Trophoblast cell (in vitro differentiated cells and primary cell): Measurements from ENCODE around the gene CPXM1.

ENCODE experiments used
- DNase-seq, 2 donors: peaks; one replicate each; pipeline ENCODE4 v3.0.0-alpha.2; 2016
- H2AFZ ChIP-seq: 2 replicates; pipeline ENCODE4 v1.6.1; 2013; ENCODE audit warnings: low read length, moderate library complexity, mild to moderate bottlenecking; ENCODE audit not compliant: insufficient read depth, poor library complexity
- H2AK5ac ChIP-seq: 2 replicates; pipeline ENCODE4 v1.6.1; 2013; ENCODE audit warnings: mild to moderate bottlenecking, low read length
- H2BK120ac ChIP-seq: 2 replicates; pipeline ENCODE4 v1.6.1; 2013; ENCODE audit warnings: low read length, mild to moderate bottlenecking, moderate library complexity; ENCODE audit not compliant: insufficient read depth, poor library complexity
- H2BK12ac ChIP-seq: 2 replicates; pipeline ENCODE4 v1.6.1; 2013; ENCODE audit warnings: mild to moderate bottlenecking, low read length, moderate library complexity
- H2BK5ac ChIP-seq: 2 replicates; pipeline ENCODE4 v1.6.1; 2013; ENCODE audit warnings: low read length, low read depth, moderate library complexity, mild to moderate bottlenecking; ENCODE audit not compliant: poor library complexity
- H3K14ac ChIP-seq: 2 replicates; pipeline ENCODE4 v1.6.1; 2013; ENCODE audit warnings: mild to moderate bottlenecking, low read length
- H3K18ac ChIP-seq: 2 replicates; pipeline ENCODE4 v1.6.1; 2013; ENCODE audit warnings: mild to moderate bottlenecking, low read length
- H3K23ac ChIP-seq: 2 replicates; pipeline ENCODE4 v1.6.1; 2013; ENCODE audit warnings: low read length
- H3K27ac ChIP-seq: 2 replicates; pipeline ENCODE4 v1.5.1; 2013; ENCODE audit warnings: low read depth, mild to moderate bottlenecking, inconsistent platforms, low read length, moderate library complexity
- H3K27me3 ChIP-seq: 2 replicates; pipeline ENCODE4 v1.6.1; 2013; ENCODE audit warnings: inconsistent platforms, mild to moderate bottlenecking, low read length, moderate library complexity; ENCODE audit not compliant: insufficient read depth
- H3K36me3 ChIP-seq, 2 experiments: 1 replicate in 1 of 2; 2 replicates in 1 of 2; pipeline ENCODE4 v1.6.1; 2013; ENCODE audit warnings: low read length in 2 of 2, mild to moderate bottlenecking in 2 of 2, moderate library complexity in 1 of 2; ENCODE audit not compliant: insufficient read depth in 2 of 2, control insufficient read depth in 1 of 2
- H3K4ac ChIP-seq: 2 replicates; pipeline ENCODE4 v1.6.1; 2013; ENCODE audit warnings: low read depth, mild to moderate bottlenecking, low read length, moderate library complexity
- H3K4me1 ChIP-seq, 2 experiments: 1 replicate in 1 of 2; 2 replicates in 1 of 2; pipeline ENCODE4 v1.6.1; 2013; ENCODE audit warnings: low read length in 2 of 2, mild to moderate bottlenecking in 2 of 2, moderate library complexity in 1 of 2; ENCODE audit not compliant: insufficient read depth in 2 of 2, control insufficient read depth in 1 of 2
- H3K4me2 ChIP-seq: 2 replicates; pipeline ENCODE4 v1.6.1; 2013; ENCODE audit warnings: inconsistent platforms, mild to moderate bottlenecking, low read length, moderate library complexity
- H3K4me3 ChIP-seq: 2 replicates; pipeline ENCODE4 v1.5.1; 2013; ENCODE audit warnings: mild to moderate bottlenecking, low read depth, low read length, inconsistent platforms
- H3K79me1 ChIP-seq: one replicate; pipeline ENCODE4 v1.6.1; 2013; ENCODE audit warnings: low read length
- H3K79me2 ChIP-seq: 2 replicates; pipeline ENCODE4 v1.6.1; 2013; ENCODE audit warnings: low read length, mild to moderate bottlenecking; ENCODE audit not compliant: control insufficient read depth, insufficient read depth, poor library complexity
- H3K9ac ChIP-seq: 2 replicates; pipeline ENCODE4 v1.6.1; 2013; ENCODE audit warnings: mild to moderate bottlenecking, low read length
- H3K9me3 ChIP-seq: 2 replicates; pipeline ENCODE4 v1.6.1; 2013; ENCODE audit warnings: low read depth, mild to moderate bottlenecking, control low read depth, inconsistent platforms, low read length; ENCODE audit not compliant: insufficient read depth
- H4K12ac ChIP-seq: 2 replicates; pipeline ENCODE4 v1.6.1; 2013; ENCODE audit warnings: low read depth, mild to moderate bottlenecking, low read length, moderate library complexity
- H4K8ac ChIP-seq: 2 replicates; pipeline ENCODE4 v1.6.1; 2013; ENCODE audit warnings: low read depth, mild to moderate bottlenecking, low read length, moderate library complexity
- H4K91ac ChIP-seq: one replicate; pipeline ENCODE4 v1.6.1; 2013; ENCODE audit warnings: low read depth, mild to moderate bottlenecking, low read length, moderate library complexity
- WGBS: extraction: QIAGEN DNeasy Blood & Tissue Kit; methylation state at CpG from one replicate; pipeline ENCODE4 v1.1.7; 2013; ENCODE audit warnings: missing lambda C conversion rate; ENCODE audit not compliant: insufficient read length, insufficient coverage; ENCODE audit errors: extremely low coverage; 5-methylcytosine and 5-hydroxymethylcytosine counted together

The CPXM1 gene

DNA sequence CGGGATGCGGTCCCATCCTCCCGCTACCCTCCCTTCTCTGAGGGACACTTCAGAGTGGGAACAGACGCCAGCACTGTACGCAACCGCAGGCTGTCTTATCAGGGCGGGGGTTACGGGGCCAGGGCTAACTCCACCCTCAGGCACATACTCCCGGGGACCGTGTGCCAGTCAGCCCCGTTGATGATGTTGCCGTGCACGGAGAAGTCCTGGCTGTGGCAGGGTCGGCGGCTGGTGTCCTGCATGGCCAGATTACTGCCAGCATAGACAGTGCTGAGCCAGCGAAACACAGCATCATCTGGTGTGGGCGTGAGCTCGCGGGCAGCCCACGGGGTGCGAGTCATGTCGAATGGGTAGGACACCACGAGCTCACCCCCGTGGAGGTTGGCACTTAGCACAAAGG, 5.0 kb downstream of the CPXM1 start:
- H4K12ac ChIP-seq: no peak overlapping the region
- H3K23ac ChIP-seq: no peak overlapping the region
- H2BK5ac ChIP-seq: no peak overlapping the region
- H2BK120ac ChIP-seq: no peak overlapping the region
- H3K4me1 ChIP-seq: peaks cover 4 to 7% of the 10 kb centered on the region in 2 experiments
- peaks cover 3% of the 10 kb centered on the region for H3K79me2 ChIP-seq
- H3K9ac ChIP-seq: no peak overlapping the region
- peaks cover 4% of the 10 kb centered on the region for H3K9me3 ChIP-seq
- H2AK5ac ChIP-seq: no peak overlapping the region
- no peak overlapping the region for H3K4me2 ChIP-seq
- H2AFZ ChIP-seq: no peak overlapping the region
- H3K18ac ChIP-seq: no peak overlapping the region
- H3K27me3 ChIP-seq: peaks cover 4% of the 10 kb centered on the region
- H3K4me3 ChIP-seq: no peak overlapping the region
- H3K14ac ChIP-seq: no peak overlapping the region
- H2BK12ac ChIP-seq: no peak overlapping the region
- H3K27ac ChIP-seq: no peak overlapping the region
- H3K79me1 ChIP-seq: no peaks in the 10 kb centered on the region
- H3K4ac ChIP-seq: no peak overlapping the region
- no peak overlapping the region for H4K91ac ChIP-seq
- peaks cover 24 to 30% of the 10 kb centered on the region in 2 experiments for H3K36me3 ChIP-seq
- DNase-seq: no peak
- H4K8ac ChIP-seq: no peak overlapping the region
- WGBS: no CpG with 5 or more reads among the region's 24 CpGs

DNA sequence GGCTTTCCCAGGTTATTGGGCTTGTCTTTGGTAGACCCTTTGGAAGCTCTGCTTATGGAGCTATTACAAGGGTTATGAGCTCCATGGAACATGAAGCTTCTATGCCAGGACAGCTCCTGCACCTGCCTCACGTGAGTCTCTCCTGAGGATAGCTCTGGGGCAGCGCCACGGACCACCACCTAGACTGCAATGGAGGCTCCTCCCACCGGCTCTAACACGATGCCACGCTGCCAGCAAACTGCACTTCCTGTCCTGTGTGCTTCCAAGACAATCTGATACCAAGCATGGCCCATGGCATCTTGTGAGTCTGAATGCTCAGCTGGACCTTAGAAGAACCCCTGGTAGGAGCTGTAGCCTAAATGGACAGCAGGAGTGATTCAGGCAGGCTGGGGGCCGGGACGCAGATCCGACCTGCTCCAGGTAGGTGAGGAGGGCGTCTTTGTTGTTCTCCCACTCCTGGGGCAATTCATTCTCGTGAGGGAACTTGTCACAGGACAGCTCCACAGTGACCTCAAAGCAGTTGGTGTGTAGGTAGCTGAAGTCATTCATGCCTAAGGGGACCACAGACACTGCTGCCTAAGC, 5.5 kb downstream of the CPXM1 start:
- no peak overlapping the region for H4K12ac ChIP-seq
- no peaks in the 10 kb centered on the region for H3K79me1 ChIP-seq
- no peak for DNase-seq
- no CpG with 5 or more reads among the region's 11 CpGs for WGBS
- no peak overlapping the region for H3K14ac ChIP-seq
- no peak overlapping the region for H4K8ac ChIP-seq
- no peak overlapping the region for H3K4me3 ChIP-seq
- no peak overlapping the region for H3K23ac ChIP-seq
- H3K4me1 ChIP-seq: peaks cover 1 to 5% of the 10 kb centered on the region in 2 experiments
- peaks cover under 1% of the 10 kb centered on the region for H3K27me3 ChIP-seq
- H2AK5ac ChIP-seq: no peak overlapping the region
- H3K9me3 ChIP-seq: peaks cover 1% of the 10 kb centered on the region
- no peak overlapping the region for H2BK12ac ChIP-seq
- no peak overlapping the region for H3K4ac ChIP-seq
- H3K18ac ChIP-seq: no peak overlapping the region
- H3K36me3 ChIP-seq: peaks cover 24 to 30% of the 10 kb centered on the region in 2 experiments
- H3K9ac ChIP-seq: no peak overlapping the region
- H2BK120ac ChIP-seq: no peak overlapping the region
- H2BK5ac ChIP-seq: no peak overlapping the region
- H3K4me2 ChIP-seq: no peak overlapping the region
- H3K79me2 ChIP-seq: peaks cover under 1% of the 10 kb centered on the region
- H4K91ac ChIP-seq: no peak overlapping the region
- no peak overlapping the region for H2AFZ ChIP-seq
- no peak overlapping the region for H3K27ac ChIP-seq

DNA sequence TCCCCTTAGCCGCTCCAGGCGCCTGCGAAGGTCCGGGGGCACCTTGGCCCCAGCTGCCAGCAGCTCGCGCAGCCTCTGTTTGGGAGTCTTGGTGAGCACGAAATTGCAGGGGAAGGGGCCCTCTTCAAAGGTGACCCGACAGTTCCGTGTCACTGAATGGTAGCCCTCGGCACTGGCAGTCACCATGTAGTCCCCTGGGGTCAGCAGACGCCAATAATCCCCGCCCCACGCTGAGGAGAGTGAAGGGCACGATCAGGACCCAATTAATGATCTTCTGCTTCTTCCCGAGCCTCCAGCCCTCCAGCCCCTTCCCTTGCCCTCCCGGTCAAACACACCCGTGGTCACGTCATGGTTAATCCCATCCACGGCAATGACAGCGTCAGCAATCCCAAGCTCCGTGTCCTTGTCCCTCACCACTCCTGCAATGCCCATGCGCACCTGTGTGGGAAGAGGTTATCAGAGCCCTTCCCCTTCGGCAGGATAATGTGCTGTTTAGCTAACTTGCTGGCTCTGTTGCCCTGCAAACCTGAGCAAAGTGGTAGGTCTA, 6.2 kb downstream of the CPXM1 start:
- Histone ChIP-seq H3K14ac (no peak overlapping the region), H4K12ac (no peak overlapping the region), H3K79me1 (no peaks in the 10 kb centered on the region), H4K8ac (no peak overlapping the region), H3K18ac (no peak overlapping the region), H4K91ac (no peak overlapping the region), H3K36me3 (peaks cover 24 to 30% of the 10 kb centered on the region in 2 experiments), H3K9me3 (no peaks in the 10 kb centered on the region), H3K4me1 (peaks cover 0 to 3% of the 10 kb centered on the region in 2 experiments), H2AFZ (no peak overlapping the region), H2BK12ac (no peak overlapping the region), H3K27me3 (no peaks in the 10 kb centered on the region), H3K79me2 (no peaks in the 10 kb centered on the region), H3K27ac (no peak overlapping the region), H2AK5ac (no peak overlapping the region), H2BK5ac (no peak overlapping the region), H3K9ac (no peak overlapping the region), H3K4ac (no peak overlapping the region), H3K23ac (no peak overlapping the region), H2BK120ac (no peak overlapping the region), H3K4me2 (no peak overlapping the region), H3K4me3 (no peak overlapping the region)
- no CpG with 5 or more reads among the region's 23 CpGs for WGBS
- no peak for DNase-seq

DNA sequence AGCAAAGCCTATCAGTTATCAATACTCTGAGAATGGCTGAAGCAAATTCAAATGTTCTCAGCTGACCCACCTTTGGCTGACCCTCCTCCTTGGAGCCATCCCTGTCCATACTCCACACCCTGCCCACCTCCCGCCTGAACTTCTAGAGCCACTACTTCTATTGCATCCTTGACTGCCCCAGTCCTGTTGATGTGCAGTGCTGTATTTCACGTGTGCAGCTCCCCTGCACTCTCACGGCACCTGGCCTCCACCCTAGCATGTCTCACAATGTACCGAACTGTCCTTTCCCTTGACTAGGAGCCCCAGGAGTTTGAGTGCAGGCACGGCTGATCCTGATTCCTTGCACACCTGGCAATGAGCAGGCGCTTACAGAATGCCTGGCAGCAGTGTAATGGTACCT, 7.0 kb downstream of the CPXM1 start:
- Histone ChIP-seq H3K9ac (no peak overlapping the region), H4K8ac (no peak overlapping the region), H3K4me1 (no peaks in the 10 kb centered on the region), H2AFZ (no peak overlapping the region), H3K27ac (no peak overlapping the region), H2BK120ac (no peak overlapping the region), H2BK5ac (no peak overlapping the region), H3K79me1 (no peaks in the 10 kb centered on the region), H3K4me2 (no peak overlapping the region), H3K23ac (no peak overlapping the region), H3K4me3 (peak overlapping the region; percentile 27), H3K18ac (no peak overlapping the region), H2BK12ac (no peak overlapping the region), H3K9me3 (no peaks in the 10 kb centered on the region), H3K14ac (no peak overlapping the region), H3K36me3 (peaks cover 22 to 30% of the 10 kb centered on the region in 2 experiments), H4K91ac (no peak overlapping the region), H3K4ac (no peak overlapping the region), H3K27me3 (no peaks in the 10 kb centered on the region), H3K79me2 (no peaks in the 10 kb centered on the region), H4K12ac (no peak overlapping the region), H2AK5ac (no peak overlapping the region)
- no CpG with 5 or more reads among the region's 6 CpGs for WGBS
- DNase-seq: no peak
